Measurements from ENCODE around the gene OLA1. TPM values are rescaled to one million over a fixed set of nuclear protein-coding genes. Genes with fewer than 3 reads are reported as not detected.
A peak's percentile ranks its signal among the peaks of the same experiment; 100 is the strongest.

The OLA1 gene
- total and polyA plus RNA-seq, 2 of the 13 experiments (the other 11 are each of a cell fraction or from before 2014, with no cell fraction given), result 153 to 241 TPM

- H3K4me3 ChIP-seq (replicated peaks in 1 of 3; ENCODE audit: insufficient read depth in 1 of 3, low read depth in 2 of 3, low read length in 3 of 3), result peak overlapping the region; percentile 38 to 90 (median 47); a peak in 5 of 6 replicates
- H3K36me3 ChIP-seq (replicated peaks in 1 of 2; ENCODE audit: control insufficient read depth in 1 of 2, insufficient read depth in 2 of 2, low read length in 2 of 2), result peaks cover 1 to 3% of the 10 kb centered on the region in 2 experiments; a peak in 3 of 5 replicates
- TSS peak; percentile 99 for BruUV-seq (replicated peaks)
- H3K27ac ChIP-seq (ENCODE audit: extremely low read length, insufficient read depth, low read length), result peak overlapping the region; percentile 92
- ChIA-PET CTCF (ENCODE audit: low intra/inter-chr PET ratio, low total read pairs) (no interaction called here), POLR2A (interaction anchor here (0.7 to 2.7 kb wide), 19 partner anchors 8 to 283 kb away, joined by 3 to 17 read pairs (median 4); partner anchors contain the start of genes SCRN3 and SP3)
- peak overlapping the region; percentile 91 for H3K4me2 ChIP-seq (ENCODE audit: low read depth, low read length)
- peak overlapping the region; percentile 93 for H3K9ac ChIP-seq (ENCODE audit: insufficient read depth, low read depth, low read length)
- H4K20me1 ChIP-seq (ENCODE audit: insufficient read depth, low read length), result peaks cover 18% of the 10 kb centered on the region; the same call in 1 of the 2 replicates
- peaks cover 37% of the 10 kb centered on the region for H3K79me2 ChIP-seq (ENCODE audit: insufficient read depth, low read length)
- no peaks in the 10 kb centered on the region for H3K9me3 ChIP-seq (ENCODE audit: low read length)
- H2AFZ ChIP-seq (ENCODE audit: low read length), result peak overlapping the region; percentile 37
- H3K27me3 ChIP-seq (ENCODE audit: control insufficient read depth in 1 of 2, insufficient read depth in 2 of 2, low read length in 2 of 2), result peaks cover 0 to 4% of the 10 kb centered on the region in 2 experiments; a peak in 1 of 5 replicates
- FAIRE-seq (no peak), DNase-seq (ENCODE audit: low spot score) (no peak), ATAC-seq (no peak)
- in situ Hi-C loops (cut with HindIII; ENCODE audit: extremely low pct_ligation_motif_present, low pct_unique_long_range_greater_than_20kb), result loop anchor here (5.0 kb wide), 1 partner anchor 83 kb away; the partner anchor contains the start of gene SP9
- peaks cover 44% of the 10 kb centered on the region for H3K4me1 ChIP-seq (ENCODE audit: insufficient read depth, low read length)
- WGBS (ENCODE audit: low lambda C conversion rate), result 57% methylated on average over 16 of the region's 16 CpGs
- intact Hi-C loops (cut with micrococcal nuclease; ENCODE audit: unreplicated experiment), result loop anchor here (2.0 to 5.0 kb wide), 2 partner anchors 14 to 83 kb away; partner anchors contain the start of gene SP9
- TF ChIP-seq, protein P1, sequence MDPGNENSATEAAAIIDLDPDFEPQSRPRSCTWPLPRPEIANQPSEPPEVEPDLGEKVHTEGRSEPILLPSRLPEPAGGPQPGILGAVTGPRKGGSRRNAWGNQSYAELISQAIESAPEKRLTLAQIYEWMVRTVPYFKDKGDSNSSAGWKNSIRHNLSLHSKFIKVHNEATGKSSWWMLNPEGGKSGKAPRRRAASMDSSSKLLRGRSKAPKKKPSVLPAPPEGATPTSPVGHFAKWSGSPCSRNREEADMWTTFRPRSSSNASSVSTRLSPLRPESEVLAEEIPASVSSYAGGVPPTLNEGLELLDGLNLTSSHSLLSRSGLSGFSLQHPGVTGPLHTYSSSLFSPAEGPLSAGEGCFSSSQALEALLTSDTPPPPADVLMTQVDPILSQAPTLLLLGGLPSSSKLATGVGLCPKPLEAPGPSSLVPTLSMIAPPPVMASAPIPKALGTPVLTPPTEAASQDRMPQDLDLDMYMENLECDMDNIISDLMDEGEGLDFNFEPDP (CRISPR knock-in tag; conservative IDR thresholded peaks at IDR 0.05), result 0 out of 2 replicates have a peak, but pooled peaks have one; percentile 90
- TF ChIP-seq MAZ (IDR thresholded peaks at IDR 0.05; ENCODE audit: borderline replicate concordance, low read depth, low read length) (no peak), MAZ (CRISPR knock-in tag; IDR thresholded peaks at IDR 0.05; ENCODE audit: low read depth) (no peak), NR2F2 (IDR thresholded peaks at IDR 0.05; ENCODE audit: borderline replicate concordance, low read depth) (no peak), ZNF3 (CRISPR knock-in tag; IDR thresholded peaks at IDR 0.05) (no peak), FOXA1 (IDR thresholded peaks at IDR 0.05) (no peak), FOXA1 (CRISPR knock-in tag; IDR thresholded peaks at IDR 0.05) (no peak), MTA1 (CRISPR knock-in tag; IDR thresholded peaks at IDR 0.05; ENCODE audit: borderline replicate concordance) (no peak), ZMYM2 (CRISPR knock-in tag; IDR thresholded peaks at IDR 0.05) (no peak), PAX8 (CRISPR knock-in tag; IDR thresholded peaks at IDR 0.05; ENCODE audit: borderline replicate concordance) (no peak), ZNF713 (CRISPR knock-in tag; IDR thresholded peaks at IDR 0.05) (no peak), CENPX (CRISPR knock-in tag; IDR thresholded peaks at IDR 0.05) (no peak), MAFF (IDR thresholded peaks at IDR 0.05; ENCODE audit: low read depth, low read length) (no peak), SP1 (IDR thresholded peaks at IDR 0.05) (no peak), SP1 (CRISPR knock-in tag; IDR thresholded peaks at IDR 0.05) (no peak), BCLAF1 (IDR thresholded peaks at IDR 0.05) (no peak), ASH2L (IDR thresholded peaks at IDR 0.05; ENCODE audit: insufficient read length, low read depth, low read length) (no peak), KLF13 (CRISPR knock-in tag; IDR thresholded peaks at IDR 0.05) (no peak), SRSF1 (optimal IDR thresholded peaks at IDR 0.05; ENCODE audit: low read depth, low read length) (no peak)
- TF ChIP-seq, protein P2, sequence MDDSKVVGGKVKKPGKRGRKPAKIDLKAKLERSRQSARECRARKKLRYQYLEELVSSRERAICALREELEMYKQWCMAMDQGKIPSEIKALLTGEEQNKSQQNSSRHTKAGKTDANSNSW (CRISPR knock-in tag; IDR thresholded peaks at IDR 0.05; ENCODE audit: borderline replicate concordance), result no peak
- TF ChIP-seq, protein P3, sequence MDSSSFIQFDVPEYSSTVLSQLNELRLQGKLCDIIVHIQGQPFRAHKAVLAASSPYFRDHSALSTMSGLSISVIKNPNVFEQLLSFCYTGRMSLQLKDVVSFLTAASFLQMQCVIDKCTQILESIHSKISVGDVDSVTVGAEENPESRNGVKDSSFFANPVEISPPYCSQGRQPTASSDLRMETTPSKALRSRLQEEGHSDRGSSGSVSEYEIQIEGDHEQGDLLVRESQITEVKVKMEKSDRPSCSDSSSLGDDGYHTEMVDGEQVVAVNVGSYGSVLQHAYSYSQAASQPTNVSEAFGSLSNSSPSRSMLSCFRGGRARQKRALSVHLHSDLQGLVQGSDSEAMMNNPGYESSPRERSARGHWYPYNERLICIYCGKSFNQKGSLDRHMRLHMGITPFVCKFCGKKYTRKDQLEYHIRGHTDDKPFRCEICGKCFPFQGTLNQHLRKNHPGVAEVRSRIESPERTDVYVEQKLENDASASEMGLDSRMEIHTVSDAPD (CRISPR knock-in tag; IDR thresholded peaks at IDR 0.05), result no peak
Observed at GRCh38 chr2:174248998-174249592, 763 bp upstream of the OLA1 start.

All from HepG2 (cell line).